Measurements from ENCODE around the gene TMEM238L.

The TMEM238L gene

GRCh38 chr17:10843811-10844210 lies 39.9 kb upstream of the TMEM238L start:
- H3K36me3 ChIP-seq (ENCODE audit: insufficient read depth), result no peaks in the 10 kb centered on the region
- H3K27me3 ChIP-seq (ENCODE audit: insufficient read depth, low read depth), result no peaks in the 10 kb centered on the region
- H3K27ac ChIP-seq, result no peak overlapping the region
- no peaks in the 10 kb centered on the region for H3K4me1 ChIP-seq (ENCODE audit: low read depth, poor library complexity, severe bottlenecking)
- no peak overlapping the region for H2AFZ ChIP-seq (ENCODE audit: low read depth)
- H3K4me3 ChIP-seq (IDR thresholded peaks at IDR 0.05; ENCODE audit: insufficient read depth, low read depth, low read length), result no peak overlapping the region
- no peak for TF ChIP-seq CTCF (conservative IDR thresholded peaks at IDR 0.05; ENCODE audit: low read depth, low read length)
- no peaks in the 10 kb centered on the region for H4K20me1 ChIP-seq (ENCODE audit: insufficient read depth)
- H3K4me2 ChIP-seq, result no peak overlapping the region
- H3K79me2 ChIP-seq (ENCODE audit: insufficient read depth, low read depth), result no peaks in the 10 kb centered on the region
- no peak overlapping the region for H3K9ac ChIP-seq

GRCh38 chr17:10842658-10843057 lies 38.8 kb upstream of the TMEM238L start:
- H3K79me2 ChIP-seq (ENCODE audit: insufficient read depth, low read depth), result no peaks in the 10 kb centered on the region
- H3K27me3 ChIP-seq (ENCODE audit: insufficient read depth, low read depth), result no peaks in the 10 kb centered on the region
- no peak overlapping the region for H3K4me3 ChIP-seq (IDR thresholded peaks at IDR 0.05; ENCODE audit: insufficient read depth, low read depth, low read length)
- H3K27ac ChIP-seq, result no peak overlapping the region
- no peak overlapping the region for H2AFZ ChIP-seq (ENCODE audit: low read depth)
- H3K4me1 ChIP-seq (ENCODE audit: low read depth, poor library complexity, severe bottlenecking), result no peaks in the 10 kb centered on the region
- H3K4me2 ChIP-seq, result no peak overlapping the region
- H3K9ac ChIP-seq, result no peak overlapping the region
- no peaks in the 10 kb centered on the region for H4K20me1 ChIP-seq (ENCODE audit: insufficient read depth)
- H3K36me3 ChIP-seq (ENCODE audit: insufficient read depth), result no peaks in the 10 kb centered on the region
- no peak for TF ChIP-seq CTCF (conservative IDR thresholded peaks at IDR 0.05; ENCODE audit: low read depth, low read length)

- H3K9ac ChIP-seq, result no peak overlapping the region
- H4K20me1 ChIP-seq (ENCODE audit: insufficient read depth), result no peaks in the 10 kb centered on the region
- TF ChIP-seq CTCF (conservative IDR thresholded peaks at IDR 0.05; ENCODE audit: low read depth, low read length), result no peak
- H3K27ac ChIP-seq, result no peak overlapping the region
- H3K36me3 ChIP-seq (ENCODE audit: insufficient read depth), result no peaks in the 10 kb centered on the region
- no peaks in the 10 kb centered on the region for H3K4me1 ChIP-seq (ENCODE audit: low read depth, poor library complexity, severe bottlenecking)
- no peak overlapping the region for H3K4me3 ChIP-seq (IDR thresholded peaks at IDR 0.05; ENCODE audit: insufficient read depth, low read depth, low read length)
- no peaks in the 10 kb centered on the region for H3K27me3 ChIP-seq (ENCODE audit: insufficient read depth, low read depth)
- no peak overlapping the region for H3K4me2 ChIP-seq
- H3K79me2 ChIP-seq (ENCODE audit: insufficient read depth, low read depth), result no peaks in the 10 kb centered on the region
- H2AFZ ChIP-seq (ENCODE audit: low read depth), result no peak overlapping the region
Observed at GRCh38 chr17:10838682-10839081, 34.8 kb upstream of the TMEM238L start.

GRCh38 chr17:10837921-10838320 lies 34.0 kb upstream of the TMEM238L start, which contains the start of gene PIRT:
PIRT (minus strand) TSS chr17:10838087; CDS start chr17:10825645, 12,442 bp downstream.
- Histone ChIP-seq H3K4me3 (IDR thresholded peaks at IDR 0.05; ENCODE audit: insufficient read depth, low read depth, low read length) (no peak within 1 kb of the TSS), H3K36me3 (ENCODE audit: insufficient read depth) (no peaks in the 10 kb centered on the region), H3K27me3 (ENCODE audit: insufficient read depth, low read depth) (no peaks in the 10 kb centered on the region), H3K79me2 (ENCODE audit: insufficient read depth, low read depth) (no peaks in the 10 kb centered on the region), H3K9ac (no peak within 1 kb of the TSS), H3K4me1 (ENCODE audit: low read depth, poor library complexity, severe bottlenecking) (no peaks in the 10 kb centered on the region), H3K27ac (no peak within 1 kb of the TSS), H3K4me2 (no peak within 1 kb of the TSS), H2AFZ (ENCODE audit: low read depth) (no peak within 1 kb of the TSS), H4K20me1 (ENCODE audit: insufficient read depth) (no peaks in the 10 kb centered on the region)
- no peak for TF ChIP-seq CTCF (conservative IDR thresholded peaks at IDR 0.05; ENCODE audit: low read depth, low read length)
